ENCODE data around the gene SLX9.

Gene SLX9

DNA sequence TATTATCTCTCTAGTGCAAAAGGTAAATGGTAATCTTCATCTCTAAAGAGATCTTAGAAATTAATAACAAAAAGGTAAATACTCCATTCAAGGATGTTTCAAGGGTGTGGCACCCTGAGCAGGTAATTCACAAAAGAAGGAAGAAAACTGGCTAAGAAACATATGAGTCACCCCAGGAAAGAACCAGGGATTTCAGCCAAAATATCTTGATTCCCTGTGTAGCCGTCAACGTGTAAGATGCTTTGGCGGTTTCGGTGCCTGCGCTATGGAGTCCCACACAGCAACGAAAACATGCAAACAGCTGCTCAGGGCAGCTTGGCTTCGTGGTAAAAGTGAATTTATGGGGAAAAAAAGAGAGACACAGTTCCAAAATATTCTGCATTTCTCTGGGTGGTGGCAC, 22.9 kb upstream of the SLX9 start:
- DNase-seq (ENCODE audit: low read depth), result no peak

GRCh38 chr21:44917446-44918106, 22.3 kb upstream of the SLX9 start:
- DNase-seq (ENCODE audit: low read depth), result no peak

- DNase-seq (ENCODE audit: low read depth), result no peak
These were observed 21.7 kb upstream of the SLX9 start for GRCh38 chr21:44918107-44918470.

DNA sequence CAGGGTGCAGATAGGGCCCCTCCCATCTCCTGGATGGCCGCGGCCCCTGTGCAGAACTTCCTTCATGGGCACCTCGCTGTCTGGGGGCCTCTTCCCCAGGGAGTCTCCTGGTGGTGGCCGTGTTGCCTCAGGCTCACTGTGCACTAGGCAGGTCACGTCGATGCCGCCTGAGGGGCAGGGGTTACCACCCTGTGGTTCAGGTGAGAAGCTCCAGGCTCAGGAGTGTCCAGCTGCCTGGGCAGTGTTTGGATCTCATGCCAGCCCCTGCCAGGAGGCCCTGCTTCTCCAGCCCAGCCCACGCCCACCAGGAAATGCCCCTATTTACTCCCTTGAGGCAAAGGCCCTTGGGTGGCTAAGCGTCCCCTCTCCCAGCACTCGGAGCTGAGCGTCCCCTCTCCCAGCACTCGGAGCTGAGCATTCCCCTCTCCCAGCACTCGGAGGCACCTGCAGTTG, 21.2 kb upstream of the SLX9 start:
- no peak for DNase-seq (ENCODE audit: low read depth)

GRCh38 chr21:44919111-44919912, 20.5 kb upstream of the SLX9 start:
- no peak for DNase-seq (ENCODE audit: low read depth)

GRCh38 chr21:44919913-44920693, 19.7 kb upstream of the SLX9 start:
- DNase-seq (ENCODE audit: low read depth), result no peak

DNA sequence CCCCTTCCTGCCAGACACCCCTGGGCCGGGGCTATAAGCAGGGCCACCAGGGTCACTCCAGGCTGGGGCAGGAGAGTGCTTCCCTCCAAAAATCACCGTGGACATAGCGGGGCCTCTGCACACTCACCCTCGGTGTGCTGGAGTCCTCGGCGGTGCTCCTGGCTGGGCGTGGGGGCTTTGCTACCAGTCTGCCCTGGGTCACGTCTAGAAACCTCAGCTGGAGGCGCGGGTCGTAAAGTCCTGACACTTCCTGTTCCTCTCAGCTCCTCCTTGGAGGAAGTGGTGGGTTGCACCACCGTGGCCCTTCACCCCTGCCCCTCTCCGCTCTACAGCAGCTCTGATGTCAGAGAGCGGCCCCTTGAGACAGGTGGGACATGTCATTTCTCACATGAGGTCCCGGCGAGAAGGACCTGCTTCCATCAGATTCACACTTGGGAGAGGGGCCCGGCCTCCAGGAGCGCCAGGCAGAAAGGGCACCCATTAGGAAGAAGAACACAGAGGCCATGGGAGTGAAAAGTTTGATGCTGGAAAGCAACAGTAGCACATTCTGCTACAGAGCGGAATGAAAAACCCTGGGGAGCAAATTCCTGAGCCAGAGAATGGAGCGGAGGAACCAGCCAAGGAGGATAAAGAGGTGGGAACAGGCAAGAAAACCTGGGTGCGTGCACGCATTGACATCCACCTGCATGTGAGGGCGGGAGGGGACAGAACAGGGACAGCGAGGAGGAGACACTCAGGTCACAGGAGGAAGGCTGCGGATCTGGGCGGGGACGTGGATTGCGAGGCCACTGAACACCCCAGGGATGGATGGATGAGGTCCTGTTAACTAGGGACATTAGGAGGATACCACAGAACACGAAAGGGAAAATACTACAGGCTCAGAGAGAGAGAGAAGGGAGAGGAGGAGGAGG, 18.9 kb upstream of the SLX9 start, which contains the start of gene ITGB2:
Gene ITGB2 (minus strand): TSS at position 206 of the 911 bp plus-strand sequence. CDS start 10,117 bp downstream, outside the sequence.
- DNase-seq (ENCODE audit: low read depth), result no peak

DNA sequence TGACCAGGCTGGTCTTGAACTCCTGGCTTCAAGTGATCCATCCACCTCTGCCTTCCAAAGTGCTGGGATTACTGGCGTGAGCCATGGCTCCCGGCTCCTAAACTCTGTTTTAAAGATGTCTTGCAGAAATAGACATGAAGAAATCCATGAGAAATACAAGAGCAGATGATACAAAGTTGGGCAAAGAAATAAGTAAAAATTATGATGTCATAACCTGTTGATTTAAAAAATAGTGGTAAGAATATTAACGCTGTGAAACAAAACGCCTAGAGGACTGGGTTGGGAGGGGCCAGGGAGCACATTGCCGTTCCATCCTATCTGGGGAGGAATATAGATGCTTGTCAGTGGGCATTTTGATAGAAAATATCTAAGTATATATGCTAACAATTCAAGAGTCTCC, 17.9 kb upstream of the SLX9 start:
- no peak for DNase-seq (ENCODE audit: low read depth)

DNA sequence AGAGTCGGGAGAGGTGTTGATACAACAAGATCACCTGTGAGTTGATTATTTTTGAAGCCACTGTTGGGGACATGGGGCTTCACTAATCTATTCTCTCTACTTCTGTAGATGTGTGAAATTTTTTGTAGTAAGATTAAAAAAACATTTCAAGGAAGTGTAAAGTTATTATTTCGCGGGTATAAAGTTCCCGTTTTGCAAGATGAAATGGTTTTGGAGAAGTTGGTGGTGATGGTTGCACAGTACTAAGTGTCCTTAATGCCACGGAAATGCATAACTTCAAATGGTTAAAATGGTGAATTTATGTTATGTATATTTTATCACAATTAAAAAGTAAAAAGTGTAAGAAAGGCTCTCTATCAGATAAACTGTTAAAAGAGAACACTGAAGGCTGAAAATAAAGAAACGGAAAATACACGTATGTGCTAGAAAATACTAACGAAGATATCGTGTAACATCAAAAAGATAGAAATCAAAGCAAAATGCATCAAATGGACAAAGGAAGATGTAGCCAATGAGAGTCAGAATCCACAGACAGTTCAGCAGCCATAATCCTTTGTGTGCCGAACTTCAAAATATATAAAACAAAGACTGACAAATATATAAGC, 16.2 kb upstream of the SLX9 start:
- DNase-seq (ENCODE audit: low read depth), result no peak

DNA sequence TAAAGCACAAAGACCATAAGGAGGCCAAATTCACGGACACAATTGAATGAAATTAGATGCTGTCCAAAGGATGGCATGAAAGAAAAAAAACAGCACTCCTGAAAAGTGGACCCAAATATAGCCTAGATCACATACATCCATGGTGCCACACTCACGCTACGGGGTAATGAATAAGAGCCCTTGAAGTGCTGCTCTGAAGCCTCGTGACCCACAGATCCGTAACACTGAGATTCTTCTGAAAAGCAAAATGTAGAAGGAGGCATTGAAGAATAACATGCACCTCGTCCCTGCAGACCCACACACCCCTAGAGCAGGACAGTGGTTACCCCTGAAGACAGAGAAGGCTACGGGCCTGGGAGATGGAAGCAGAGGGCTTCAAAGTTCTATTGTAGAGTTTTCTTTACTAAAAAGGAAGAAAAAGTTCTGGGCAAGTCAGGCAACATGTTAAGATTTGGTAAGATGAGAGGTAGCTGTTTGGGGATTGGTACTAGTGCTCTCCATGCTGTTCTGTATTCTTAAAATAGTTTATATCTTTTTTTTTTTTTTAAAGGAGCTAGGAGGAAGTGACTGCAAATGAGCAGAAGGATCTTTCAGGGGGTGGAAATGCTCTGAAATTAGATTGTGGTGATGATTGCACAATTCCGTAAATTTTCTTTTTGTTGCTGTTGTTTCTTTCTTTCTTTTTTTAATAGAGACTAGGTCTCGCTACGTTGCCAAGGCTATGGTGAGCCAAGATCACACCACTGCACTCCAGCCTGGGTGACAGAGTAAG, 15.0 kb upstream of the SLX9 start:
- DNase-seq (ENCODE audit: low read depth), result no peak

- DNase-seq (ENCODE audit: low read depth), result no peak
These were observed 14.5 kb upstream of the SLX9 start for GRCh38 chr21:44925378-44925755.

DNA sequence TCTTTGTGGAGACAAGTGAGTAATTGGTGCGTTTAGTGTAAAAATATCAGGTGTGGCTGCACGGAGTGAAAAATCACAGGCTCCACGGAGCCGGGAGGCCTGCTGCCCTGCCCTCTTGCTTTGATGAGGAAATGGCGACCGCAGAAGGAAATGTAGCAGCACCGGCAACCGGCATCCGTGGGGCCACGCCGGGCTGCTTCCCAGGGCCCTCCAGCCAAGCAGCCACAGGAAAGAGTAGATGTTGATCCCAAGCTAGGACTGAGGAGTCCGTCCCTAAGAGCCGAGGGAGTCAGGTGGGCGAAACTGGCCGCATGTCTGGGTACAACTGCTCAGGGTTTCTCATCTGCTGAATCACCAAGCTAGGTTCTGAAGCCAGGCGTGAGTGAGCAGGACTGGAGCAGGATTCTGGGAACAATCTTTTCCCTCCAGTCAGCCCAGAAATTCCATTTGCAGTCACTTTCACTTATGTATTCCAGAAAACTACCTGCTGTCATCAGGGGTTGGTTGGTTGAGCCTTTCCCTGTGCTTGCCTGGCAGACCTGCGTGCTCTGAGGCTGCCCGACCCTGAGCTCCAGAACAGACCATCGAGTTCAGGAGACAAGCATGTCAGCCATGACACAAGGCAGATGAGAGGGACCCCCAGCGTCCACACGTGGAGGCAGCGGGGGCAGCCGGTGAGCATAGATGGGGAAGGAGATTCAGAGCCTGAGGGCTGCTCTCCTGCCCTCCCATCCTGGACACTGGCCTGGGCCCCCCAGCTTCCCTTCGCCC, 13.3 kb upstream of the SLX9 start:
- DNase-seq (ENCODE audit: low read depth), result peak; percentile 45

- DNase-seq (ENCODE audit: low read depth), result no peak
These were observed 12.6 kb upstream of the SLX9 start for GRCh38 chr21:44927259-44927586.

- DNase-seq (ENCODE audit: low read depth), result peak; percentile 79
These were observed 12.0 kb upstream of the SLX9 start for GRCh38 chr21:44927587-44928461.

- DNase-seq (ENCODE audit: low read depth), result peak; percentile 85
These were observed 11.2 kb upstream of the SLX9 start for GRCh38 chr21:44928500-44929241.

DNA sequence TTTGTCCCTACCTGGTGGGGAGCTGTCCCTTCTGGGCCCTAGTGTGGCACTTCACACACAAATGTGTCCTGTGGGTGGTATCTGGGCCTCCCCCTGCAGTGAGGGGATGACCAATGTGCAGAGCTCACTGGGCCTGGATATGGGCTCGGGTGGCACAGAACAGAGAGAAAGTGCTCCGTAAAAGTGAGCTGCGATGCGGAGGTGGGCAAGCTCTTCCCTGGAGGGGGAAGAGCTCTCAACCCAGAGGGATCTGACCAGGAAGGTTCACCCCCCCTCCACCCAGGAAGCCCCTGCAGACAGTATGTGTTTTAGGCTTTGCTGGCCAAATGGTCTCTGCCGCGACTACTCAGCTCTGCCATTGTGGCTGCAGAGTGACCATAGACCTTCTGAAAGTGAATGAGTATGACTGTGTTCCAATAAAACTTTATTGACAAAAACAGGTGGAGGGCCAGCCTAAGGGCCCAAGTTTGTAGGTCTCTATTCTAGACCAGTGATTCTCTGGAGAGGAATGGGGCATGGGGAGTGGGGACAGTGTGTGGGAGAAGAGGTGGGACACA, 10.5 kb upstream of the SLX9 start:
- DNase-seq (ENCODE audit: low read depth), result peak; percentile 35

- DNase-seq (ENCODE audit: low read depth), result no peak
These were observed 9.9 kb upstream of the SLX9 start for GRCh38 chr21:44929799-44930542.
